Keratinocyte (primary cell): Measurements from ENCODE around the gene SLC6A19. TPM values are rescaled to one million over a fixed set of nuclear protein-coding genes. Genes with fewer than 3 reads are reported as not detected.

Experiments
- DNase-seq: peaks from one replicate; pipeline ENCODE4 v3.0.0-alpha.2; 2011; ENCODE audit warnings: low read depth, missing footprints, low spot score
- FAIRE-seq: peaks from 2 replicates; lab custom pipeline; 2011; peaks lifted over from hg19 to GRCh38; lab: Jason Lieb, UNC
- H2AFZ ChIP-seq: 2 replicates; pipeline ENCODE4 v1.6.0; 2012; ENCODE audit warnings: low read length, control low read depth, inconsistent platforms; ENCODE audit not compliant: control insufficient read depth
- H3K27ac ChIP-seq: 2 replicates; pipeline ENCODE4 v1.5.1; 2011; ENCODE audit warnings: low read length; ENCODE audit not compliant: control insufficient read depth, insufficient read depth
- H3K27me3 ChIP-seq: 3 replicates; pipeline ENCODE4 v1.6.0; 2011; ENCODE audit warnings: low read length; ENCODE audit not compliant: control insufficient read depth, insufficient read depth; ENCODE audit errors: extremely low read depth
- H3K36me3 ChIP-seq, 2 experiments: 2 replicates in 1 of 2; 3 replicates in 1 of 2; pipeline ENCODE4 v1.5.1; 2011; ENCODE audit warnings: low read length in 2 of 2, mild to moderate bottlenecking in 1 of 2; ENCODE audit not compliant: control insufficient read depth in 2 of 2, insufficient read depth in 2 of 2; ENCODE audit errors: extremely low read depth in 1 of 2
- H3K4me1 ChIP-seq: 3 replicates; pipeline ENCODE4 v1.5.1; 2011; ENCODE audit warnings: low read length; ENCODE audit not compliant: control insufficient read depth, insufficient read depth; ENCODE audit errors: extremely low read depth
- H3K4me2 ChIP-seq: 3 replicates; pipeline ENCODE4 v1.6.0; 2011; ENCODE audit warnings: low read depth, low read length; ENCODE audit not compliant: control insufficient read depth, insufficient read depth; ENCODE audit errors: extremely low read depth
- H3K4me3 ChIP-seq, 3 experiments: fragments of 200-600 bp in 1 of 3; sonication (generic) in 1 of 3; 2 replicates in 2 of 3; 3 replicates in 1 of 3; pipeline ENCODE4 v1.5.1; 2011 to 2016; ENCODE audit warnings: low read length in 3 of 3, mild to moderate bottlenecking in 3 of 3, control low read depth in 2 of 3, inconsistent platforms in 1 of 3, low read depth in 1 of 3, mixed read lengths in 1 of 3, mixed run types in 1 of 3, moderate library complexity in 1 of 3; ENCODE audit not compliant: control insufficient read depth in 2 of 3, insufficient read depth in 2 of 3; ENCODE audit errors: extremely low read depth in 1 of 3
- H3K79me2 ChIP-seq: 2 replicates; pipeline ENCODE4 v1.6.0; 2012; ENCODE audit warnings: low read length; ENCODE audit not compliant: control insufficient read depth, insufficient read depth
- H3K9ac ChIP-seq: 3 replicates; pipeline ENCODE4 v1.6.0; 2011; ENCODE audit warnings: low read length; ENCODE audit not compliant: control insufficient read depth, insufficient read depth; ENCODE audit errors: extremely low read depth
- H3K9me1 ChIP-seq: 3 replicates; pipeline ENCODE4 v1.6.0; 2011; ENCODE audit warnings: low read length; ENCODE audit not compliant: control insufficient read depth, insufficient read depth; ENCODE audit errors: extremely low read depth
- H3K9me3 ChIP-seq: 2 replicates; pipeline ENCODE4 v1.5.1; 2012; ENCODE audit warnings: low read depth, low read length; ENCODE audit not compliant: control insufficient read depth
- H4K20me1 ChIP-seq: 3 replicates; pipeline ENCODE4 v1.6.0; 2011; ENCODE audit warnings: low read length; ENCODE audit not compliant: control insufficient read depth, insufficient read depth; ENCODE audit errors: extremely low read depth
- CTCF ChIP-seq, 3 experiments: IDR thresholded peaks in 1 of 3; conservative IDR thresholded peaks in 1 of 3; optimal IDR thresholded peaks in 1 of 3; 2 replicates in 2 of 3; 3 replicates in 1 of 3; pipeline versions ENCODE3 to v1.5.1; 2011; ENCODE audit warnings: low read length in 3 of 3, mild to moderate bottlenecking in 3 of 3, moderate library complexity in 2 of 3, control low read depth in 1 of 3, inconsistent platforms in 1 of 3; ENCODE audit not compliant: insufficient read depth in 2 of 3; ENCODE audit errors: extremely low read depth in 1 of 3
- EZH2 ChIP-seq: IDR thresholded peaks from one replicate; pipeline ENCODE4 v1.6.1; 2012; ENCODE audit warnings: inconsistent platforms, mild to moderate bottlenecking, low read length, moderate library complexity
- dilution Hi-C: fragments of 300-500 bp; cut with MboI; formaldehyde crosslinking; loops from one replicate; pipeline ENCODE4 v1.7.0; 2020; ENCODE audit warnings: low sequenced_read_pairs; ENCODE audit not compliant: extremely low pct_ligation_motif_present
- polyA plus RNA-seq, 5 experiments: library from polyadenylated mRNA; depleted of rRNA in 3 of 5; stranded (reverse) in 3 of 5; stranded (forward) in 1 of 5; unstranded in 1 of 5; fragments of >200 nt; gene quantifications; 1 replicate in 1 of 5; 2 replicates in 3 of 5; 3 replicates in 1 of 5; pipeline versions ENCODE4 v1.2.1 to v1.2.3, GENCODE V29; 2011 to 2012; ENCODE audit warnings: missing spikeins in 2 of 5, low read depth in 1 of 5, low replicate concordance in 1 of 5

The SLC6A19 gene
- polyA plus RNA-seq, 1 donor (not counting 4 experiments of a cell fraction or from before 2014, with no cell fraction given), result not detected

- dilution Hi-C loops, result no loop called here
Measured at GRCh38 chr5:1167728-1168709, 33.4 kb upstream of the SLC6A19 start.

GRCh38 chr5:1168796-1169195 lies 32.6 kb upstream of the SLC6A19 start:
- H3K4me3 ChIP-seq, result no peak overlapping the region
- H3K4me2 ChIP-seq, result no peak overlapping the region
- no peak overlapping the region for H3K9ac ChIP-seq
- H4K20me1 ChIP-seq, result no peaks in the 10 kb centered on the region
- TF ChIP-seq EZH2, result no peak
- TF ChIP-seq CTCF (optimal IDR thresholded peaks at IDR 0.05 in 1 of 3, IDR thresholded peaks at IDR 0.05 in 1 of 3, conservative IDR thresholded peaks at IDR 0.05 in 1 of 3; ENCODE audit: extremely low read depth in 1 of 3, insufficient read depth in 2 of 3, low read length in 3 of 3), result no peak
- no peak for FAIRE-seq
- dilution Hi-C loops, result no loop called here
- H3K27ac ChIP-seq, result no peak overlapping the region
- H3K27me3 ChIP-seq, result no peaks in the 10 kb centered on the region
- no peaks in the 10 kb centered on the region for H3K36me3 ChIP-seq
- no peak for DNase-seq
- H3K9me3 ChIP-seq, result no peaks in the 10 kb centered on the region
- no peaks in the 10 kb centered on the region for H3K9me1 ChIP-seq
- H3K79me2 ChIP-seq, result no peaks in the 10 kb centered on the region
- H2AFZ ChIP-seq, result no peak overlapping the region
- no peaks in the 10 kb centered on the region for H3K4me1 ChIP-seq

More at GRCh38 chr5:1167728-1168709, 33.4 kb upstream of the SLC6A19 start:
- Histone ChIP-seq H3K9me3 (no peaks in the 10 kb centered on the region), H3K27me3 (no peaks in the 10 kb centered on the region), H3K9ac (no peak overlapping the region), H3K79me2 (no peaks in the 10 kb centered on the region), H2AFZ (no peak overlapping the region), H3K4me1 (no peaks in the 10 kb centered on the region), H4K20me1 (no peaks in the 10 kb centered on the region), H3K9me1 (no peaks in the 10 kb centered on the region), H3K4me3 (no peak overlapping the region), H3K4me2 (peak overlapping the region; percentile 20), H3K36me3 (no peaks in the 10 kb centered on the region), H3K27ac (no peak overlapping the region)
- TF ChIP-seq EZH2 (no peak), CTCF (optimal IDR thresholded peaks at IDR 0.05 in 1 of 3, IDR thresholded peaks at IDR 0.05 in 1 of 3, conservative IDR thresholded peaks at IDR 0.05 in 1 of 3; ENCODE audit: extremely low read depth in 1 of 3, insufficient read depth in 2 of 3, low read length in 3 of 3) (peak; percentile 69 to 80 (median 79))
- FAIRE-seq, result peak; percentile 59
- no peak for DNase-seq
